HFFc6 (cell line): ENCODE results near the gene CLTCL1. TPM values are rescaled to one million over a fixed set of nuclear protein-coding genes. Genes with fewer than 3 reads are reported as not detected.

ENCODE experiments used
- DNase-seq: peaks from one replicate; pipeline ENCODE4 v3.0.0-alpha.2; 2018
- H3K27ac Mint-ChIP-seq: 2 replicates; pipeline ENCODE4 v1.8.0; 2020; ENCODE audit warnings: mild to moderate bottlenecking, mixed read lengths
- H3K27me3 Mint-ChIP-seq: 2 replicates; pipeline ENCODE4 v1.8.0; 2021; ENCODE audit warnings: mild to moderate bottlenecking, moderate library complexity, mixed read lengths; ENCODE audit not compliant: insufficient read depth
- H3K36me3 Mint-ChIP-seq: 2 replicates; pipeline ENCODE4 v1.8.0; 2021; ENCODE audit warnings: low read depth, mixed read lengths
- H3K4me1 Mint-ChIP-seq: 2 replicates; pipeline ENCODE4 v1.8.0; 2020; ENCODE audit warnings: low read depth, mixed read lengths
- H3K4me3 Mint-ChIP-seq: 2 replicates; pipeline ENCODE4 v1.8.0; 2020; ENCODE audit warnings: mild to moderate bottlenecking, moderate library complexity, mixed read lengths
- H3K9me3 Mint-ChIP-seq: 2 replicates; pipeline ENCODE4 v1.8.0; 2020; ENCODE audit warnings: mild to moderate bottlenecking, mixed read lengths
- total RNA-seq, 6 experiments: library from RNA; stranded (reverse); fragmentation: NEBNext Ultra II Directional; extraction: Animal tissue kit (Norgen Biotek cat#: 25700); gene quantifications; 2 replicates in 1 of 6; 3 replicates in 5 of 6; pipeline ENCODE4 v1.2.3, GENCODE V29; 2021
- TF ChIP-seq, protein P1 (sequence below): fragments of 200-600 bp; sonication (generic); IDR thresholded peaks from 2 replicates; pipeline ENCODE4 v1.5.0; 2021; ENCODE audit warnings: antibody characterized with exemption, mild to moderate bottlenecking

CLTCL1 gene
- total RNA-seq, 6 experiments from 2014 or later = 6.3 to 9.0 (median 7.3) TPM

DNA sequence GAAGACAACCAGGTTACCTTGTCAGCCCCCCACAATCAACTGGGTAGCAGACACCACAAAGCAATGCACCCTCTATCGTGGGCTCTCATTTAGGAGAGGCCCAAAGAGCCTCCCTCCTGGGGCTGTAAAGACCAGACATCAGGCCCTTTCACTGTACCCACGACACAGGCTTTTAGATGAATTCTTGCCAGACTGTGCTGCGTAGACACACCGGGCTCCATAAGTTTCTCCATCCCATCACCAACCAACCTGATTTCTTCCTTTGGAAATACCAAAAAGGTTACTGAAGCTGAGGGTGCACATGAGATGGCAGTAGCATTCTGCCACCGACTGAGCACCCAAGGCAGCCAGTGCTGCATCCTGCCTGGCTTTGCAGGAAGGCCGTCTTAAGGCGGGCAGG is 66.5 kb downstream of the CLTCL1 start:
- H3K27ac Mint-ChIP-seq = no peak overlapping the region
- H3K27me3 Mint-ChIP-seq = peaks cover 2% of the 10 kb centered on the region; the same call in 1 of the 2 replicates
- no peak for DNase-seq
- no peaks in the 10 kb centered on the region for H3K9me3 Mint-ChIP-seq
- H3K4me3 Mint-ChIP-seq = no peak overlapping the region
- TF ChIP-seq, protein P1, sequence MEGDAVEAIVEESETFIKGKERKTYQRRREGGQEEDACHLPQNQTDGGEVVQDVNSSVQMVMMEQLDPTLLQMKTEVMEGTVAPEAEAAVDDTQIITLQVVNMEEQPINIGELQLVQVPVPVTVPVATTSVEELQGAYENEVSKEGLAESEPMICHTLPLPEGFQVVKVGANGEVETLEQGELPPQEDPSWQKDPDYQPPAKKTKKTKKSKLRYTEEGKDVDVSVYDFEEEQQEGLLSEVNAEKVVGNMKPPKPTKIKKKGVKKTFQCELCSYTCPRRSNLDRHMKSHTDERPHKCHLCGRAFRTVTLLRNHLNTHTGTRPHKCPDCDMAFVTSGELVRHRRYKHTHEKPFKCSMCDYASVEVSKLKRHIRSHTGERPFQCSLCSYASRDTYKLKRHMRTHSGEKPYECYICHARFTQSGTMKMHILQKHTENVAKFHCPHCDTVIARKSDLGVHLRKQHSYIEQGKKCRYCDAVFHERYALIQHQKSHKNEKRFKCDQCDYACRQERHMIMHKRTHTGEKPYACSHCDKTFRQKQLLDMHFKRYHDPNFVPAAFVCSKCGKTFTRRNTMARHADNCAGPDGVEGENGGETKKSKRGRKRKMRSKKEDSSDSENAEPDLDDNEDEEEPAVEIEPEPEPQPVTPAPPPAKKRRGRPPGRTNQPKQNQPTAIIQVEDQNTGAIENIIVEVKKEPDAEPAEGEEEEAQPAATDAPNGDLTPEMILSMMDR = no peak
- H3K4me1 Mint-ChIP-seq = no peaks in the 10 kb centered on the region
- peaks cover 11% of the 10 kb centered on the region; the same call in 1 of the 2 replicates for H3K36me3 Mint-ChIP-seq

DNA sequence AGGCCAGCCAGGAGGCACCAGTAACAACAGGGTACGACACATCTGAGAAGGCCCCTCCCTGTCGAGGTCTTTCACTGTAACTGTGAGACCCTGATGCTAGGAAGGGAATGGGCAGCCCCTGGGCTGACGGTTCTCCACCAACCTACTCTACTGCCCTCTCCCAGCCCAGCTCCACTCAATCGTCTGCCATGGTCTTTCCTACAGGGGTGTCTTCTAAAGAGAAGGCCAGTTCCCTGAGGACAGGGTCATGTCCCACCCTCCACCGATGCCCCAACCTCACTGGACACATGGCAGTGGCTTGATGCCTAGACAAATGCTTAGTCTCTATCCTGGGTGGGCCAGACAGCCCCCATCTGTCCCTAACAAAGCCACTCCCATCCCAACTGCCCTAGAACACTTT is 67.0 kb downstream of the CLTCL1 start:
- TF ChIP-seq, protein P1 = no peak
- DNase-seq = no peak
- Mint-ChIP-seq H3K4me1 (no peaks in the 10 kb centered on the region), H3K36me3 (peaks cover 11% of the 10 kb centered on the region; the same call in 1 of the 2 replicates), H3K9me3 (no peaks in the 10 kb centered on the region), H3K4me3 (no peak overlapping the region), H3K27me3 (peaks cover 2% of the 10 kb centered on the region; the same call in 1 of the 2 replicates), H3K27ac (no peak overlapping the region)

DNA sequence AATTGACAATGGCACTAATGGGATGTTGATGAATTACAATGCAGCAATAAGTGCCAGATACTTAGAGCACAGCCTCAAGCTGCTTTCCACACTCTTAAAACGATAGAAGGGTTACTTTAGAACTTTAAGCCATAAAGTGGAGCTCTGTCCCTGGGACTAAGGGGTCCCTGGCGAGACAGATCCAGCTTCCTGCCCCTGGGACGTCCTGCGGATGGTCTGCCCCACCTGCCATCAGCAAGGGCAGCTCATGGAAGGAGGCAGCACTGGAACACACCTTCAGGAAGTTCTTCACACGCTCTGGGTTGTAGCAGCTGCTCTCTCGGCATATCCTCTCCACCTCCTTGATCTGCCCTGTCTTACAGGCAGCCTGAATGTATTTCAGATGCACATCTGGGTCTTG is 67.9 kb downstream of the CLTCL1 start:
- TF ChIP-seq, protein P1 = no peak
- Mint-ChIP-seq H3K27ac (no peak overlapping the region), H3K4me1 (no peaks in the 10 kb centered on the region), H3K36me3 (peaks cover 11% of the 10 kb centered on the region; the same call in 1 of the 2 replicates), H3K4me3 (no peak overlapping the region), H3K27me3 (peaks cover 2% of the 10 kb centered on the region; the same call in 1 of the 2 replicates), H3K9me3 (no peaks in the 10 kb centered on the region)
- no peak for DNase-seq

DNA sequence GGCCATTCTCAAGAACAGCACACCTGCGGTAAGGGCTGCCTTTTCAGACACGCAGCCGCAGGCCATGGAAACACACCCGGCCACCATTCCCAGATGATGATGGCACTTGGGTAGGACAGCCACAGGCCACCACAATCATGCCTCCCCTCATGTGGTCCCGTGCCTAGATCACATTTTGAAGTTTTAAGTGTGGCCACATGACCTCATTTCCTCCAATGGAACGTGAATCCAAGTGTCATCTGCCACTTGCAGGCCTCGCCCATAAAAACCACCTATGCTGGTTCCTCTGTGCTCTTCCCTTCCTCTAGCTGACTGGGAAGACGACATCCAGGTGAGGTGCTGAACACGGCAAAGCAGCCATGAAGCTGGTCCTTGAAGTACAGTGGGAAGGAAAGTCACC is 68.4 kb downstream of the CLTCL1 start:
- Mint-ChIP-seq H3K27me3 (peaks cover 2% of the 10 kb centered on the region; the same call in 1 of the 2 replicates), H3K27ac (no peak overlapping the region), H3K4me1 (no peaks in the 10 kb centered on the region), H3K4me3 (no peak overlapping the region), H3K36me3 (peaks cover 9% of the 10 kb centered on the region; the same call in 1 of the 2 replicates), H3K9me3 (no peaks in the 10 kb centered on the region)
- TF ChIP-seq, protein P1 = no peak
- DNase-seq = no peak

DNA sequence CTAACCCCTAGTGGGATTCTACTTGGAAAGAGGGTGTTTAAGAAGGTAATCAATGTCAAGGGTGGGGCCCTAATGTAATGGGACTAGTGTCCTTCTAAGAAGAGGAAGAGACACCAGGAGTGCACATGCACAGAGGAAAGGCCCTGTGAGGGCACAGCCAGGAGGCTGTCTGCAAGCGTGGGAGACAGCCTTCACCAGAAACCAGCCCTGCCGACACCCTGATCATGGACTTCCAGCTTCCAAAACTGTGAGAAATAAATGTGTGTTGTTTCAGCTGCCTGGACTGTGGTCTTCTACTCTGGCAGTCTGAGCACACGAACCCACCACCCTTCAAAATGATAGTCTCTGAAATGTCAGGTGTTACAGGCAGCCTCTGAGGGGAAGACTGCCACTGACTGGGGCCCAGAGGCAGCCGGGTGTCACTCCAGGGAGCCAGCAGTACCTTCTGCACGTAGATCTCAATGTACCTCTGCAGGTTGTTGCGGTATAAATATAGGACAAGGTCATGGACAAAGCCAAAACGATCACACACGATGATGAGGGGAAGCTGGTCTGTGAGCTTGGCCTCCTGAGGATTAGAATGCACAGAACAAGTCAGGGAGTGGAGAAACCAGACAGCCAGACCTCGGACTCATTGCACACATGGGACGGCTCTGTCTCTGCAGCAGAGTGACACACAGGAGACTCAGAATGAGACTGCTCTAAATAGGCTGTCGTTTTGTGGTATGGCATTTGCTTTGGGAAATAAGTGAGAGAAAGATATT is 69.1 kb downstream of the CLTCL1 start:
- DNase-seq = no peak
- Mint-ChIP-seq H3K9me3 (no peaks in the 10 kb centered on the region), H3K4me1 (no peaks in the 10 kb centered on the region), H3K36me3 (0 out of 2 replicates have a peak, but pooled peaks cover 5% of the 10 kb centered on the region), H3K27ac (no peak overlapping the region), H3K4me3 (no peak overlapping the region), H3K27me3 (peaks cover 2% of the 10 kb centered on the region; the same call in 1 of the 2 replicates)
- TF ChIP-seq, protein P1 = no peak
